Activated CD4-positive, alpha-beta memory T cell treated with anti-CD3 and anti-CD28 coated beads for 36 hours (primary cell): Measurements from ENCODE around the gene CHD9NB. TPM values are rescaled to one million over a fixed set of nuclear protein-coding genes. Genes with fewer than 3 reads are reported as not detected.

Source experiments
- CTCF ChIA-PET: fragments of 350-600 bp; sonication (Branson Sonifier 250); formaldehyde crosslinking; loops from one replicate; lab custom pipeline; 2021; ENCODE audit warnings: antibody characterized with exemption, inconsistent platforms; lab: Charles Lee
- POLR2A ChIA-PET: fragments of 350-600 bp; sonication (Branson Sonifier 250); formaldehyde crosslinking; loops from one replicate; lab custom pipeline; 2021; ENCODE audit warnings: antibody characterized with exemption; lab: Charles Lee
- DNase-seq: peaks from one replicate; pipeline ENCODE4 v3.0.0-alpha.2; 2020
- H3K27ac Mint-ChIP-seq: one replicate; pipeline ENCODE4 v1.8.0; 2021; ENCODE audit warnings: mixed read lengths
- H3K27me3 Mint-ChIP-seq: one replicate; pipeline ENCODE4 v1.8.0; 2021; ENCODE audit warnings: mixed read lengths
- H3K36me3 Mint-ChIP-seq: one replicate; pipeline ENCODE4 v1.8.0; 2021; ENCODE audit warnings: mixed read lengths
- H3K4me1 Mint-ChIP-seq: one replicate; pipeline ENCODE4 v1.8.0; 2021; ENCODE audit warnings: low read depth, mixed read lengths
- H3K4me3 Mint-ChIP-seq: one replicate; pipeline ENCODE4 v1.8.0; 2021; ENCODE audit warnings: mild to moderate bottlenecking, mixed read lengths
- H3K9me3 Mint-ChIP-seq: one replicate; pipeline ENCODE4 v1.8.0; 2021; ENCODE audit warnings: mixed read lengths
- intact Hi-C: fragments of 100-400 bp; cut with micrococcal nuclease; formaldehyde crosslinking; loops from one replicate; pipeline ENCODE4 v1.15.1; 2023
- total RNA-seq, 2 experiments: library from RNA; stranded (reverse); gene quantifications; one replicate each; pipeline ENCODE4 v1.2.3, GENCODE V29; 2021

The CHD9NB gene
- total RNA-seq, 2 experiments from 2014 or later, result 0.12 TPM; not detected in 1

DNA sequence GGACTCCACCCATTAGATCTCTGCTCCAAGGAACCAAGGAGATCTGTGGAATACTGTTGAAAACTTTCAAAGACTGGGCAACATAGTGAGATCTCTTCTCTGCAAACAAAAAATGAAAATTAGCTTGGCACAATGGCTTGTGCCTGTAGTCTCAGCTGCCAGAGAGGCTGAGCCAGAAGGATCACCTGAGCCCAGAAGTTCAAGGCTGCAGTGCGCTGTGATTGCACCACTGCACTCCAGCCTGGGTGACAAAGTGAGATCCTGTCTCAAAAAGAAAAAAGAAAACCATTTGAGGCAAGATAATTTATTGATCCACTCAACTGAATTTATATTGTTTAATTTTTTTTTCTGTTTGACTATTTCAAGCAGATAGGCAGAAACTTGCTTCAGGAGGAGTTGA lies 54.8 kb downstream of the CHD9NB start:
- Mint-ChIP-seq H3K27me3 (peaks cover 2% of the 10 kb centered on the region), H3K9me3 (no peaks in the 10 kb centered on the region), H3K27ac (no peak overlapping the region), H3K36me3 (no peaks in the 10 kb centered on the region), H3K4me3 (no peak overlapping the region), H3K4me1 (no peaks in the 10 kb centered on the region)
- ChIA-PET CTCF (no interaction called here), POLR2A (no interaction called here)
- intact Hi-C loops, result no loop called here
- DNase-seq, result no peak

DNA sequence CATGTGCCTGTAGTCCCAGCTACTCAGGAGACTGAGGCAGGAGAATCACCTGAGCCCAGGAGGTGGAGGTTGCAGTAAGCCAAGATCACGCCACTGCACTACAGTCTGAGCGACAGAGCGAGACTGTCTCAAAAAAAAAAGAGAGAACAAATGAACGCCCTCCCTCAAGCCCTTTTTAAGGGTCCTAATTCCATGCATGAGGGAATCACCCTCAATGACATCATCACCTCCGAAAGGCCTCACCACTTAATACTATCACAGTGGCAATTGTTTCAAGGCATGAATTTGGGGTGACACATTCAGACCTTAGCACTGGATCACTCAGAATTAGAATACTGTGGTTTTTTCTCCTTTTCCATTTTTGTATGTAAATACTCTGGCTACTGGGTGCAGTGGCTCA lies 57.8 kb downstream of the CHD9NB start:
- no peak for DNase-seq
- Mint-ChIP-seq H3K4me1 (no peaks in the 10 kb centered on the region), H3K36me3 (no peaks in the 10 kb centered on the region), H3K27me3 (no peaks in the 10 kb centered on the region), H3K9me3 (no peaks in the 10 kb centered on the region), H3K4me3 (no peak overlapping the region), H3K27ac (no peak overlapping the region)
- intact Hi-C loops, result no loop called here
- ChIA-PET CTCF (no interaction called here), POLR2A (no interaction called here)

DNA sequence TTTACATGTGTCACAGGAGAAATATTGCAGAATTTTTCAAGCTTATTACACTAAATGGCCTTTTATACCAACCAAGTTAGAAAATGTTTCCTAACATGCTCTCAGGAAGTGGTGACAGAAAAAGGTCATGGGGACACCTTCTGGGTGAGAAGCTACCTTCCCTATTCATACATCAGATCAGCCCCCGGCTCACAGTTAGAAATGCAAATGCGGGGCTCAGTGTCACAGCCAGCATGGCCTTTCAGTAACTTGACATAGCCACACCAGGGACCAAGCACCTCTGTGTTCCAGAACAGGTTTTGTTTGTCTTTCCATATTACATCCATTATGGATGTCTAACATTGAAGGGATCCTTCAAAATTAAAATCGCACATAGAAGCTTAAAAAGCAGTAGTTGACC lies 59.5 kb downstream of the CHD9NB start:
- H3K27me3 Mint-ChIP-seq, result no peaks in the 10 kb centered on the region
- DNase-seq, result no peak
- CTCF ChIA-PET, result no interaction called here
- H3K36me3 Mint-ChIP-seq, result no peaks in the 10 kb centered on the region
- no peak overlapping the region for H3K27ac Mint-ChIP-seq
- H3K4me3 Mint-ChIP-seq, result no peak overlapping the region
- intact Hi-C loops, result no loop called here
- H3K9me3 Mint-ChIP-seq, result no peaks in the 10 kb centered on the region
- POLR2A ChIA-PET, result no interaction called here
- H3K4me1 Mint-ChIP-seq, result no peaks in the 10 kb centered on the region

DNA sequence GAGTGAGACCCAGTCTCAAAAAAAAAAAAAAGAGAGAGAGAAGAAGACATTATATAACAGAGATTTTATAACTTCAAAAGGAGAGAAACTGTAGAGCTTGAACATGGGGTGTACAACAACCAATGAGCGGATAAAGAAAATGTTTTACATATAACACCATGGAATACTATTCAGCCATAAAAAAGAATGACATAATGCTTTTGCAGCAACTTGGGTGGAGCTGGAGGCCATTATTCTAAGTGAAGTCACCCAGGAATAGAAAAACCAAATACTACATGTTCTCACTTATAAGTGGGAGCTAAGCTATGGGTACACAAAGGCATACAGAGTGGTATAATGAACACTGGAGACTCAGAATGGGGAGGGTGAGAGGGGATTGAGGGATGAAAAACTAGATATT lies 61.1 kb downstream of the CHD9NB start:
- ChIA-PET CTCF (no interaction called here), POLR2A (no interaction called here)
- H3K27ac Mint-ChIP-seq, result no peak overlapping the region
- H3K9me3 Mint-ChIP-seq, result no peaks in the 10 kb centered on the region
- no peak for DNase-seq
- no peaks in the 10 kb centered on the region for H3K36me3 Mint-ChIP-seq
- H3K27me3 Mint-ChIP-seq, result no peaks in the 10 kb centered on the region
- H3K4me1 Mint-ChIP-seq, result no peaks in the 10 kb centered on the region
- no peak overlapping the region for H3K4me3 Mint-ChIP-seq
- intact Hi-C loops, result no loop called here

Other genes with a start within 250 kb of the CHD9NB start
- 10 to 100 TPM; 15.0 to 15.5 TPM for gene CHD9, start 2.1 kb upstream of the CHD9NB start, total RNA-seq